ENCODE results near the gene ATP13A4. TPM values are rescaled to one million over a fixed set of nuclear protein-coding genes. Genes with fewer than 3 reads are reported as not detected.

Gene ATP13A4
- total RNA-seq, 1 experiment from 2014 or later = 0.22 TPM

- POLR2A ChIA-PET (ENCODE audit: unreplicated experiment) = no interaction called here
- intact Hi-C loops (cut with micrococcal nuclease; ENCODE audit: unreplicated experiment) = no loop called here
- TF ChIP-seq CTCF (conservative IDR thresholded peaks at IDR 0.05) (no peak), EZH2 (IDR thresholded peaks at IDR 0.05; ENCODE audit: low read depth) (no peak)
- H3K27me3 ChIP-seq (ENCODE audit: insufficient read depth, low read depth) = peaks cover 49% of the 10 kb centered on the region
- no peaks in the 10 kb centered on the region for H3K79me2 ChIP-seq (ENCODE audit: low read depth)
- H3K4me2 ChIP-seq = no peak overlapping the region
- H4K20me1 ChIP-seq (ENCODE audit: insufficient read depth) = no peaks in the 10 kb centered on the region
- 0 out of 2 replicates have a peak, but pooled peaks cover 9% of the 10 kb centered on the region for H3K4me1 ChIP-seq (replicated peaks; ENCODE audit: insufficient read depth)
- no peak overlapping the region for H2AFZ ChIP-seq
- H3K36me3 ChIP-seq (ENCODE audit: low read depth) = no peaks in the 10 kb centered on the region
- no TSS peak for BruUV-seq (replicated peaks)
- H3F3A ChIP-seq (ENCODE audit: insufficient read depth, low read depth) = no peaks in the 10 kb centered on the region
- H3K9me2 ChIP-seq (ENCODE audit: insufficient read depth) = no peaks in the 10 kb centered on the region
- H3K9me3 ChIP-seq (ENCODE audit: insufficient read depth, low read depth) = no peaks in the 10 kb centered on the region
- no peak overlapping the region for H3K27ac ChIP-seq
- no peak overlapping the region for H3K4me3 ChIP-seq
- DNase-seq = no peak
- CTCF ChIA-PET = no interaction called here
Observed at GRCh38 chr3:193388361-193388760, 166.3 kb downstream of the ATP13A4 start.

GRCh38 chr3:193387596-193387995, 167.1 kb downstream of the ATP13A4 start:
- no TSS peak for BruUV-seq (replicated peaks)
- intact Hi-C loops (cut with micrococcal nuclease; ENCODE audit: unreplicated experiment) = no loop called here

GRCh38 chr3:193378706-193379105, 176.0 kb downstream of the ATP13A4 start, which contains the start of gene ATP13A5:
ATP13A5 (minus strand) TSS chr3:193378753; CDS start chr3:193378725, 28 bp downstream.
- no peak for DNase-seq
- TF ChIP-seq EZH2 (IDR thresholded peaks at IDR 0.05; ENCODE audit: low read depth) (no peak), CTCF (conservative IDR thresholded peaks at IDR 0.05) (no peak)
- H3K4me2 ChIP-seq = no peak within 1 kb of the TSS

More at GRCh38 chr3:193387596-193387995, 167.1 kb downstream of the ATP13A4 start:
- Histone ChIP-seq H3F3A (ENCODE audit: insufficient read depth, low read depth) (no peaks in the 10 kb centered on the region), H3K4me3 (no peak overlapping the region), H3K27me3 (ENCODE audit: insufficient read depth, low read depth) (peaks cover 53% of the 10 kb centered on the region), H2AFZ (no peak overlapping the region), H3K27ac (no peak overlapping the region), H3K36me3 (ENCODE audit: low read depth) (no peaks in the 10 kb centered on the region), H4K20me1 (ENCODE audit: insufficient read depth) (no peaks in the 10 kb centered on the region), H3K4me2 (no peak overlapping the region), H3K9me2 (ENCODE audit: insufficient read depth) (no peaks in the 10 kb centered on the region), H3K4me1 (replicated peaks; ENCODE audit: insufficient read depth) (0 out of 2 replicates have a peak, but pooled peaks cover 9% of the 10 kb centered on the region), H3K9me3 (ENCODE audit: insufficient read depth, low read depth) (no peaks in the 10 kb centered on the region), H3K79me2 (ENCODE audit: low read depth) (no peaks in the 10 kb centered on the region)
- POLR2A ChIA-PET (ENCODE audit: unreplicated experiment) = no interaction called here
- TF ChIP-seq EZH2 (IDR thresholded peaks at IDR 0.05; ENCODE audit: low read depth) = no peak
- CTCF ChIA-PET = no interaction called here
- no peak for DNase-seq

GRCh38 chr3:193377591-193377990, 177.1 kb downstream of the ATP13A4 start:
- no peaks in the 10 kb centered on the region for H4K20me1 ChIP-seq (ENCODE audit: insufficient read depth)
- no peaks in the 10 kb centered on the region; the same call in 1 of the 2 replicates for H3K9me3 ChIP-seq (ENCODE audit: insufficient read depth, low read depth)
- no TSS peak for BruUV-seq (replicated peaks)
- POLR2A ChIA-PET (ENCODE audit: unreplicated experiment) = no interaction called here
- H3K36me3 ChIP-seq (ENCODE audit: low read depth) = no peaks in the 10 kb centered on the region
- no peak for DNase-seq
- H3K4me3 ChIP-seq = no peak overlapping the region
- intact Hi-C loops (cut with micrococcal nuclease; ENCODE audit: unreplicated experiment) = no loop called here
- no peak overlapping the region for H2AFZ ChIP-seq
- no peaks in the 10 kb centered on the region for H3K4me1 ChIP-seq (replicated peaks; ENCODE audit: insufficient read depth)
- H3K9me2 ChIP-seq (ENCODE audit: insufficient read depth) = no peaks in the 10 kb centered on the region
- no peaks in the 10 kb centered on the region for H3K79me2 ChIP-seq (ENCODE audit: low read depth)
- H3F3A ChIP-seq (ENCODE audit: insufficient read depth, low read depth) = no peaks in the 10 kb centered on the region
- peaks cover 41% of the 10 kb centered on the region; the same call in 1 of the 2 replicates for H3K27me3 ChIP-seq (ENCODE audit: insufficient read depth, low read depth)
- CTCF ChIA-PET = no interaction called here
- no peak overlapping the region for H3K27ac ChIP-seq
- TF ChIP-seq EZH2 (IDR thresholded peaks at IDR 0.05; ENCODE audit: low read depth) (no peak), CTCF (conservative IDR thresholded peaks at IDR 0.05) (no peak)
- H3K4me2 ChIP-seq = no peak overlapping the region

More at GRCh38 chr3:193378706-193379105, 176.0 kb downstream of the ATP13A4 start, which contains the start of gene ATP13A5:
- Histone ChIP-seq H3K4me3 (no peak within 1 kb of the TSS), H3K79me2 (ENCODE audit: low read depth) (no peaks in the 10 kb centered on the region), H3K27me3 (ENCODE audit: insufficient read depth, low read depth) (peaks cover 45% of the 10 kb centered on the region; the same call in 1 of the 2 replicates), H3K9me2 (ENCODE audit: insufficient read depth) (no peaks in the 10 kb centered on the region), H3K27ac (no peak within 1 kb of the TSS), H3K4me1 (replicated peaks; ENCODE audit: insufficient read depth) (no peaks in the 10 kb centered on the region), H3K36me3 (ENCODE audit: low read depth) (no peaks in the 10 kb centered on the region), H4K20me1 (ENCODE audit: insufficient read depth) (no peaks in the 10 kb centered on the region), H3F3A (ENCODE audit: insufficient read depth, low read depth) (no peaks in the 10 kb centered on the region), H2AFZ (no peak within 1 kb of the TSS), H3K9me3 (ENCODE audit: insufficient read depth, low read depth) (no peaks in the 10 kb centered on the region)
- ChIA-PET POLR2A (ENCODE audit: unreplicated experiment) (no interaction called here), CTCF (no interaction called here)
- no TSS peak for BruUV-seq (replicated peaks)
- intact Hi-C loops (cut with micrococcal nuclease; ENCODE audit: unreplicated experiment) = no loop called here

Measured in PC-9 (cell line).